NCI-H2107 treated with DMSO at 0.1 percent for 48 hours (cell line): ENCODE results near the gene KLHL26.
"Not testable (repeated sequence)": the region's sequence is repeated elsewhere in the genome, so short reads cannot be mapped to it uniquely, and the experiment has no call there.

Source experiments
- DNase-seq: peaks from one replicate; lab custom pipeline; 2025; ENCODE audit not compliant: unreplicated experiment; lab: John Stamatoyannopoulos, UW

KLHL26 gene

DNA sequence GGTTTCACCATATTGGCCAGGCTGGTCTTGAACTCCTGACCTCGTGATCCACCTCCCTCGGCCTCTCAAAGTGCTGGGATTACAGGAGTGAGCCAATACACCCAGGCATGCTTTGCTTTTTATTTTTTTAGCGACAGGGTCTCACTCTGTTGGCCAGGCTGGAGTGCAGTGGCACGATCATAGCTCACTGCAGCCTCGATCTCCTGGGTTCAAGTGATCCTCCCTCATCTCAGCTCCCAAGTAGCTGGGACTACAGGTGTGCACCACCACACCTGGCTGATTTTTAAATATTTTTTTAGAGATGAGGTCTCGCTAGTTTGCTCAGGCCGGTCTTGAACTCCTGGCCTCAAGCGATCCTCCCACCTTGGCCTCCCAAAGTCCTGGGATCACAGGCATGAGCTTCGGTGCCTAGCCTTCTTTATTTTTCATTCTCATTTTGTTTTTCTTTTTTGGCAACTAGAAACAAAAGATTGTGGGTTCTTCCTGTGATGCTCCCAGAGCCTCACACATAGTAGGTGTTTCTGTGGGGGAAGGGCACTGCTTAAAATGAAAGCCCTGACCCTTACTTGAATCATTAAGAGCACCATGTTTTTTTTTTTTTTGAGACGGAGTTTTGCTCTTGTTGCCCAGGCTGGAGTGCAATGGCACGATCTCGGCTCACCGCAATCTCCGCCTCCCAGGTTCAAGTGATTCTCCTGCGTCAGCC, 36.0 kb upstream of the KLHL26 start:
- DNase-seq = not testable (repeated sequence)

DNA sequence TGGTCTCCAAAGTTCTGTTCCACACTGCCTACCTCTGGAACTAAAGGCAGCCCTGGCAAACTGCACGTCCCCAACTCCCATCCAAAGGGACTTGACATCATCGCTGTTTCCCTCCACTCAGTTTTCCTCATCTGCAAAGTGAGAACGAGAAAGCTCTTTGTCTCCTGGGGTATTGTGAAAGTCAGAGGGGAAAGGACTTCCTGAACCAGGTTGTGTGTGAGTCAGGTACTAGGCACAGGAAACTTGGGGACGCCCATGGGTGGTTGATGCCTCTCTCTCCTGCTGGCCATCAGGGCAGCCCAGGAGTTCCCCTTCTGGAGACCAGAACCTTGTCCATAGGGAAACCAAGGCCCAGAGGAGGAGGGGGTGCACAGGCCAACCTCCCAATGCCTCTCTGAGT, 35.0 kb upstream of the KLHL26 start:
- DNase-seq = no peak

DNA sequence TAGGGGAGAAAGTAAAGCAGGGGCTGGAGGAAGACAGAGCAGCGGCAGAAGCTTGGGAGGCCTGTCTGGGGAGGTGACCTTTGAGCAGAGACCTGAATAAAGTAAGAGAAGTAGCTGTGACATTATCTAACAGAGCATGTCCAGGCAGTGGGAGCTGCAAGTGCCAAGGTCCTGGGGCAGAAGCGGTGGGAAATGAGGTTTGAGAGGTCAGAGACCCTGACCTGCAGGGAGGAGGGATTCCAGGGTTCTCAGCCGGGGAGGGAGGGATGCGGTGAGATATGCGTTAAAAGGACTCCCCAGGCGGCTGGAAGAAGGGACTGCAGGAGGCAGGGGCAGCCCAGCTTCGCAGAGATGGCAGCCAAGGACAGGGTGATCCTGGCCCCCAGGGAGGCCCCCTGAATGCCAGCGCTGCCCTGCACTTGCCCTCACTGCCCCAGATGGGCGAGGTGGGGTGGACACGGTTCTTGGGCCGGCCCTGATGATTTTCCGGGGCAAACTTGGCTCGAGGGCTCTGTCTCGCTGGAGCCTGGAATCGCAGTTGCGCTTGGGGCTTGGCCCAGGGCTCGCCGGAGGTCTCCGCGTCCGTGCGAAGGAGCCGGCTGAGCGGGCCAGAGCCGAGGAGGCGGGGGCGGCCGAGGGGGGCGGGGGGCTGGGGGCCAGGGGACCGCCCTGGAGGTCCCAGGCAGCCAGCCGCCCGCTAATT, 33.4 kb upstream of the KLHL26 start:
- DNase-seq = no peak

DNA sequence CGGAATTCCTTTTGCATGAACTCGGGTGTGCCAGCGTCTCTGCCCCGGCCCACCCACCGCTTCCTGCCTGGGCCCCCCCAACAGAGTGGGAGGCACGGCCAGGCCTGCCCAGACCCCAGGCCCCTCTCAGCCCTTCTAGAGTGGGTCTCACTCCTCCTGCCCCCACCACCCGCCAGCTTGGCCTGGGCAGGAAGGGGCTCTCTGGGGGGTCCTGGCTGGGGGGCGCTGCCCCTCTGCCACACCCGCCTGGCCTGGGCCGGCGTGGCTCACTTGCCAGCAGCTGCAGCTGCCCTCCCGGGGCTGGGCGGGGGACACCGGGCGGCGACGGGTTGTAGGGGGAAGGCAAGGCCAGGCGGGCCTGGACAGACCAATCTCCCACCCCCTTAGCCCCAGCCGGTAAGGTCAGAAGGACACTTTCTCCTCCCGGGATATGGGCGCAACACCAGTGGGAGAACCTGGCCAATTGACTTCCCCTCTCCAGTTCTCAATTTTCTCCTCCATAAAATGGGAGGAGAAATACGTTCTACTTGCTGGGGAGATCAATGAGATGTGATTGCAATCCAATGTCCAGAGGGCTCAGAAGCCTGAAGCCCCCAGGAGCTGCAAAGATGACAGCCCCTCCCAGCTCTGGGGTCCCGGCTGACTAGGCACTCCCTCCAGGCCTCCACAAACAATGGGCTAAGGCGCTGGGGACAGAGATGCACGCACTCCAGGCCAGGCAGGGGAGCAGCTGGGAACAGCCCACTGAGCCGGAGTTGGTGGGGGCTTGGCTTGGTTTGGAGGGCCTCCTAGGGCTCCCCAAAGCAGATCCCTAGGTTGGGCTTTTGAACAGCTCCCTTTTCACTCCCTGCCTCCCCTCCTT, 32.6 kb upstream of the KLHL26 start:
- DNase-seq = no peak

DNA sequence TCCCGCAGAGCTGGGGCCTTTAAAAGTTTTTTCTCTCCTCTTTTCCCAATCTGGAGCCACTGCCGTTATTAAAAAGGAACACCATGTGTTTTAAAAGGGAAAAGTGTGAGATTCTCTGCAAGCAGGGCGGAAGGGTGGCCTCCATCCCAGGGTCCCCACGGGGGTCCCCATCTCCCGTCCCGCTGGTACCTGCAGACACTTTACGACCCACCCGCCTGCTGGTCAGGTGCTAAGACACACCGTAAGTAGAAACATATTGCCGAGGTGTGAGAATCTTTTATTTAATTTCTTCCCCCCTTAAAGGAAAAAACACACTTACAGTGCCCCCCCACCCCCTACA, 32.0 kb upstream of the KLHL26 start:
- no peak for DNase-seq

DNA sequence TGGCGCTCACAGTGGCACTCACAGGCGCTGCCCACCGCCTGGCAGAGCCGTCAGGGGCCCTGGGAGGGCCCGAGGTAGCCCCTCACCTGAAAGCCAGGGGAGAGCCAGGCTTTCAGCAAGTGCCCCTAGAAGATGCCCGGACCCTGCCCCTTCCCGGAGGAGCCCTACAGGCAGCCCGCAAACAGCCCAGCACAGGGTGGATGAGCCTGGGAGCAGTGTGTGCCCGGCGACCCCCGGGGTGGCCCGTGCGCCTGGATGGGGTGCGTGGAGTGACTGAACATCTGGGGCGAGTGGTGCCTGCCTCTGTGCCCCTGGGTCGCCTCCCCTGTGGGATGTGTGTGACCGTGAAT, 31.7 kb upstream of the KLHL26 start:
- DNase-seq = no peak

DNA sequence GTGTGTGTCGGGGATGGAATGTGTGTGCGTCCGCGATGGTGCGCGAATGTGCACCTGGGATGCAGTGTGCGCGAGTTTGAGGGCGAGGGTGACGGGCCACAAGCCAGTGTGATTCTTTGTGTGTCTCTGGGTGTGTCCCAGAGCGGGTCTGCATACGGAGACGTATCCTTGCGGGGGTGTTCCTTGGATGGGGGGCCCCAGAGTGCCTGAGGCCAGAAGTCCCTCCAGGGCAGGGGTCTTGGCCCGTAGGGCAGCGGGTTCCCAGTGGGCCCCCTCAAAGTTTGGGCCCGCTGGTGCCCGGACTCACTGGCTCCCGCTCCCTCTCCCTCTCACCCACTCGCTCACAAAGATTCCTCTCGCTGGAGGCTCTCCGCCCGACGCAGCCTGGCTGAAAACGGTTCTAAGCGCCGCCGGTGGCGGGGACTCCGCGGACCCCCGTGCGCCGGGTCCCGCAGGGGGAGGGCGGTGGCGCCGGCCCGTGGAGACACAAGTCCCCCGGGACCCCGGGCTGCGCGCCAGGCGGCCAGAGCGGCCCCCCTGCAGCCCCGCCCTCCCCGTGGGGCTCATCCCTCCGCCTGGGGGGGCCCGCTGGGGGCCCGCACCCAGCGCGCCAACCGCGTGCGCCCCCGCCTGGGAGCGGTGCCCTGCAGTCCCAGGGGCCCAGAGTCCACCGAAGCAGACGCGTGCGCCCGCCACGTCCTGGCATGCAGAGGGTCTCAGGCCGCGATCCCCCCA, 31.1 kb upstream of the KLHL26 start:
- no peak for DNase-seq

DNA sequence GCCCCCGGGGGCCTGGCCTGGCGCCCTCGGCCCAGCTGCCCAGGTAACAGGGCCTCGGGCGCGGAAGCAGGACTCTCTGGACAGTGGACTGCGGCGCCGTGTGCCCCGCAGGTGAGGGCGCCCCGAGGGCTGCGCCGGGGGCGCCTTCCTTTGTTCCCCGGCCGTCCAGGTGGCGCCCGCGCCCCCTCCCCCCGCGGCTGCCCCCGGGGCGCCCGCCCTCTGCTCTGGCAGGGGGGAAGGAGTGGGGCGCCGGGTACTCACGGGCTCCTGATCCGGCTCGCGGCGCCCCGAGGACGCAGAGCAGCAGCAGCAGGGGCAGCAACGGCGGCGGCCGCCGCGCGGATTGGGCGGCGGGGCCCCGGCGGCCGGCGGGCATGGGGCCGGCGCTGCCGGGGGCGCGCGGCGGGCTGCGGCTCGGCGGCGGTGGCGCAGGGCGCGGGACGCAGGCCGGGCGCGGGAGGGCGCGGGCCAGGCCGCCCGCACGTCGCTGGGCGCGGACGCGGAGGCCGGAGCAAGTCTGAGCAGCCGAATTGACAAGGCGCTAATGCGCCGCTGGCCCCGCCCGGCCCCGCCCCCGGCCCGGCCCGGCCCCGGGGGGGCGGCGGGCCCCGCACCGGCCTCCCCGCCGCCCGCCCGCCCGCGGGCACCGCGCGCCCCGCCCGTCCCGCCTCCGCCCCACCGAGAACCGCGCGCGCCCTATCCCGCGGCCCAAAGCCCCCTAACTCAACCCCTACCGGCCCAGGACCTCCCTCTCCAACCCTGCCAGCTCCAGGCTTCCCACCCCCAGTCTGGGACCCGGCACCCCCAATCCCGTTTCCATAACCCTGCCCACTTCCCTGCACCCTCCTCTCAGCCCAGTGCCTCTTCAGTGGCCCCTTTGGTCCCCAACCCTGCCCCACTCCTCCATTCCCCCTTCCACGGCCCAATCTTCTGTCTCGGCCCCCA, 30.3 kb upstream of the KLHL26 start, which contains the start of gene CRLF1:
Gene CRLF1, minus strand, starts transcription at position 519 of the 945 bp plus-strand sequence. Its CDS starts 143 bp downstream, at position 376.
- DNase-seq = no peak

DNA sequence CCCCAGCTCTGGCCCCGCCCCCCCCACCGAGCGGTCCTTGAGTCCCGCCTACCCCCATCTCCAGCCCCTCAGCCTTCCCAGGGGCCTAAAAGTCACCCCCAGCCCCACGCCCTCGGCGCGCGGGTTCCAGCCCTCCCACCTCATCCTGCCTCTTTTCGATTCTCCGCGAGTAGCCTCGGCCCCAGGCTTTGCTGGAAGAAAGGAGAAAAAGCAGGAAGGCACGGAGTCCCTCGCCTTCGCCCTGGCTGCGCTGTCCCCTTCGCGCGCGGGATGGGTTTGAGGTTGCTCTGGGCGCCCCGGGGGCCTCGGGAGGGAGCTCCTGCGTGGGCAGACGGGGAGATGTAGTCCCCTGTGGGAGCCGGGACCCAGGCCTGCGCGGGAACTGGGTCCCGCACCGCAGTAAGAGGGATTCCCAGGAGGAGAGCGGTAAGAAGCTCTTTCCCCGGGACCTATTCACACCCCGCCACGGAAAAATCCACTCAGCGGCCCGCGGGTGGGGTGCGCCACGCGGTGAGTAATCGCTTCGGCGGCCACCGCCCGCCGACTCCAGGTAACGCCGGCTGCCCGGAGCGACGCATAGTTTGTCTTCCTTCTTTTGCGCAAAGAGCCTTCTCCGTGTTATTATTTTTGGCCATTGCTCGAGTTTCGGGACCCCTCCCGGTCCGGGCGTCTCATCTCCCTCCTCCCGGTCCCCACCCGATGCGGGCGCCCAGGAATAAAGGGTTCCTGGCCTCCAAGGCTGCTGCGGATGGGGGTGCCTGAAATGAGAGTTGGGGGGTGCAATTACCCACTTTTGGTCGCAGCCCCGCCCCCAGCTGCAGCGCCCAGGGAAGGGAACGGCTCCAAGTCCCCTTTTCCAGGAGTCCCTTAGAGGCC, 29.4 kb upstream of the KLHL26 start:
- no peak for DNase-seq

DNA sequence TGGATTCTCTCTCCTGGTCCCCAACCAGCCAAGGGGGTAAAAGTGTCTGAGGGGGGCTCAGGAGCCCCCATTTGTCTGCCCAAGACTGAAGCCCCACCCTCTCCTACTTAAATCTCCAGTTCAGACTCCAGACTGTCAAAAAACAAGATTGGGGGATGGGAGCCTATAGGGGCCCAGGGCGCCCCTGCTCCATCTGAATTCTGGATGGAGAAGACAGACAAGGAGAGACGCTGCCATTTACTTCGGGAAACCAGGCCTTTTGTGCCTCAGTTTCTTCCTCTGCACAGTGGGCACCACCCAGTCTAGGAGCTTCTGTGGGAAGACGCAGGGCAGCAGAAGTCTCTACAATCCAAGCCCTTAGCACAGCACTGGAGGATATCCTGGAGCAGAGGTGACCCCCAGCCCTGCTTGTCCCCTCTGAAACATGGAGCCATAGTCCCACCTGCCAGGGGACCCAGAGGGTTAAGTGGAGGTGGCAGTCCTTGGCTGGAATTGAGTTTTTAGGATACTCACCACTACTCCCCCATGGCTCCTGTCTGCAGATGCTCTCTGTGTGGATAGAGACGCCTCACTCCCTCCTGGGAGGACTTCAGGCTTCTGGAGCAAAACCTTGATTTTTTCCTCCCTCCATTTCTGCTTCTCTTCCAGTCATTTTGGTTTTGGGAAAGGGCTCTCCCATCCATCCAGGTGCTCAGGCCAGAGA, 28.6 kb upstream of the KLHL26 start:
- no peak for DNase-seq

DNA sequence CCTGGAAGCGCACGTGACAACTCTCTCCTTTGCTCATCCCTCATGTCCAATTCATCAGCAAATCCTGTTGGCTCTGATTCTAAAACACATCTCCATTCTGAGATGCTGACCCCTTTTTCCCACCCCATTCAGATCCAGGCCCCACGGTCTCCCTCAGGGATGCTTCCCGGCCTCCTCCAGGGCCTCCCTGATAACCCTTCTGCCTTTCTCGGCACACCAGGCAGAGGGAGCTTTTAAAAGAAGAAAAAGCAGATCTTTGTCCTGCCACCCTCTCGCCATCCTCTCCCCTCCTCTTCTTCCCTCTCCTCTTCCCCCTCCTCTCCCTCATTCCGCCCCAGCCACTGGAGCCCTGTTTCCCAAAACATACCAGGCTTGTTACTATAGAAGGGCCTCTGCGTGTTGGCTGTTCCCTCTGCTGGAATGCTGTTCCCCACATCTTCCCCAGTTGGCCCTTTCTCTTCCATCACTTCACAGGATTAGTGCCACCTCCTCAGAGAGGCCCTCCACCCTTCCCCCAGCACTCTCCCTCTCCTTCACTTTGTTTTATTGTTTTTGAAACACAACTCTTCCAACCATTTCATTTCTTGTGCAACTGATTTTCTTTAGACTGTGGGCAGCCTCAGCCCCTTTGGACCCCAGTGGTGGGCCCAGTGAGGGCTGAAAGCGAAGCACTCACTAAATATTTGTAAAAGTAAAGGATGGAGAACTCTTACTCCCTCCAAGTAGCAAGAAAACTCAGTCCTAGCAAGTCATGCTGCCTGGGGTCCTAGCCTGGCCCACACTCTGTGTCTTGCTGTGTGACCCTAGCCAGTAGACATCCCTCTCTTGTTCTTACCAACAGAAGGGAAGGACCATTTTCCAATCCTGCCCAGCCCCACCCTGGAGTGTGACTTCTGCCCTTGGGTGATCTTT, 27.8 kb upstream of the KLHL26 start:
- DNase-seq = no peak

DNA sequence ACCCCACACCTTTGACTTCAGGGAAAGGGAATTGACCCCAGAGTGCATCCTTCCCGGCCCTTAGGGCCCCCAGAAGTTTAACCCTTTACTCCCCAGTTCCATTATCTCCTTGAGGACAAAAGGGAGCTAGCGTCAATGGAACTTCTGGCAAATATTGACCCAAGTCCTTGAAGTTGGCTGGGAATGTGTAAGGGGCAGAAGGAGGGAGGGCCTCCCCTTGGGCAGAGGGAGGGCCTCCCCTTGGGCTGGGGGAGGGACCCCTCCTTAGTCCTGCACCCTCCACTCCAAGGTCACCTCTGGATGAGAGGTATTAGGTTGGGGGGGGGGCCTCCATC, 27.1 kb upstream of the KLHL26 start:
- no peak for DNase-seq

DNA sequence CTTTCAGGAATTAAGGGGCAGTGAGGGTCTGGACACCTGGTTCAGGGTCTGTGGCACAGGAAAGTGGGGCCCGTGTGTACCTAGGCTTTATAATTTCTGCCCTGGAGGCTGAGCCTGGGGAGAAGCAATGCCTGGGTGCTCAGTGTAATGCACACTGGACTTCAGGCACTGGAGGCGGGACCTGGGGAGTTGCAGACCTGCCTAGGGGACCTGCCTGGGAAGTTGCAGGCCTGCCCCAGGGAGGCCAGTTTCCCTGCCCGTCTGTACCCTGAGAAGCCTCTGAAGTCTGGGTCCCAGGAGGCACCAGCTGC, 26.6 kb upstream of the KLHL26 start:
- DNase-seq = no peak

DNA sequence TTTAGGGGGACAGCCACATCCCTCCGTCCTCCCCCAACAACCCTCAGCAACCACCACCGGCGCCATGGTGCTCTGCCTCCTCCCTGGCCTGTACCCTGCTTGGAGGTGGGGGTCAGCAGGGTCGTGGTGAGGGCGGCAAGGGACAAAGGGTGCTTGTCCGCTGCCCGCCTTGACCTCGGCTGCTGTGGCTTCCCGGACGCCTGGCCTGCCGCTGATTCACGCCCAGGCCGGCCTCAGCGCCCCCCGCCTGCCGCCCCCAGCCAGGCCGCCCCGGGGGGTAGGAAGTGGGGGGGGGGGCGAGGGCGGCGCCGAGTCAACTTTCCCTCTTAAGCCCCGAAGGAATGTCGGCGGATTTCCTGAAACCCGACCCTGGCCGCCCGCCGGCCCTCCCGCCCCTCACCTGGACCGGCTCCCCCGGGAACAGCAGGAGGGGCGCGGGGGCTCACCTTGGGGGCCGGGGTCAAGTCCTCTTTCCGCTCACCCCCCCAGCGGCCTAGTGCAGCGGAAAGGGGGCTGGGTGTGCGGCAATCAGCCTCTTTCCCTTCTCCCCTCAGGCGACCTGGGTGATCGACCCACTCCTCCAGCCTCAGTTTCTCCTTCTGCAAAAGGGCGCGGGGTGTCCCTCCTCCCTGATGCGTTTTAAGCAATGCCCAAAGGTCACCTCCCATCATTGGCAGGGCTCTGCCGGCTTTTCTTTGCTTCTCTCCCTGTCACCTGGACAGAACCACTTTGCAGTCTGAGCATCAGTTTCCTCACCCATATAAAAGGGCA, 26.1 kb upstream of the KLHL26 start:
- DNase-seq = no peak

DNA sequence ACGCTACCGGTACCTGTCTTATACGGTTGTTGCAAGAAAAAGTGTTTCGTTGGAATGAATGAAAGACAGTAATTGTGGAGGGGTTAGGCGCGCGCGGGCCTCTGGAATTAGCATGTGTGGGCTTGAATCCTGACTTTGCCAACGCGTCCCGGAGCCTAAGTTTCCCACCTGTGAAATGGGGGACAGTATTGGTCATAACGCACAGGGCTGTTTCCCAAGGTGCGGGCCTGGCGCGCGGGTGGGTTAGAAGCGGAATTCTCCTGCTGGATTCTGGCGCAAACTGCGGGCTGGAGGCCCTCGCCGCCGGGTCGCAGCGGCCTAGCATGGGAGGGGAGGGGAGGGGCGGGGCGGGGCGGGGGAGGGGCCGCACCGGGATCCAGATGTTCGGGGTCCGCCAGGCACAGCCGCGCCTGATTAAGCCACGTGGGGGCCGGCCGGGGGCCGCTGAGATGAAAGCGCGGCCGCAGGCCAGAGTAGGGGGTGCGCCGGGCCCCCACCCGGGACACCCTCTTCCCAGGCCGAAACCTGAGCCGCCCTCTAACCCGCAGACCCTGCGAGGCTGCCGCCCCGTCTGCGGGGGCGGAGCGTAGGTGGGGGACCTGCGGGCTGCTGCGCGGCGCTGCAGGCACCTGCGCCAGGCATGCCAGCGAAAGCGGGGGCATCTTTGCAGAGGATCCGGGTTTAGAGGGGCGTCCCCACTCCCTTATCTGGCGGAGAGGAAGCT, 25.3 kb upstream of the KLHL26 start:
- DNase-seq = no peak

DNA sequence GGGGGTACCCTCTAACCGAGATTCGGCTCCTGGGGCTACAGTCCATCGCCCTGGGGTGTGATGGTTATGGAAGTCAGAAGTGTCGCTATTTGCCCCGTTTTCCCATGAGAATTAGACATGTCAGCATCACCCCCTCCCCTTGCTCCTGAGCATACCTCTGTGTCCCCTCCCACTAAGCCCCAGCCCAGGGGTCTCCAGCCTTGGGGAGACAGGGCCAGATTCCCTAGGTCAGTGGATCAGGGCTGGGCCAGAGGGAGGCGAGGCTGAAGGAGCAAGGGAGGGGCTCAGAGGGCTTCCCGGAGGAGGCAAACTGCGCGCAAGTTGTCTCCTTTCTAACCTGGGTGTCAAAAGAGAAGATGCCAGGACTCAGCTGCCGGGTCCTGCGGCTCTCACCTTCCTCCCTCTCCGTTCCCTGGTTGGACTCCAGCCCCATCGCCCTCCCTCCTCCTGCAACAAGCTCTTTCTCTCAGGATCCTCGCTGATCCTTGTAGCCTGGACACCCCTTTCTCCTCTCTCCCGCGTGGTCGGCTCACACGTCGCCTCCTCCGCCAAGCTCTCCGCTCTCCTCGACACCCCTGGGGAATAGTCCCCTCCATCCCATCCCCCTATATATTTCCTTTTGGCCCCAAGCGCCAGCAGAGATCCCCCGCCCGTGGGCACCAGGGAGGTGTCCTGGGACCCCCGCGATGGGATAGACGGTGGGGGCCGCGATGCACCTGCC, 24.6 kb upstream of the KLHL26 start:
- DNase-seq = no peak
